HEK293T (cell line): ENCODE data around the gene ERAP2.

Experiments
- CTCF ChIA-PET: fragments of 350-600 bp; formaldehyde crosslinking; extraction: SDS; loops from one replicate; lab custom pipeline; 2021; ENCODE audit warnings: antibody characterized with exemption, inconsistent platforms; lab: Yijun Ruan, JAX
- POLR2A ChIA-PET: fragments of 350-600 bp; formaldehyde crosslinking; extraction: SDS; loops from one replicate; lab custom pipeline; 2020; ENCODE audit warnings: antibody characterized with exemption, inconsistent platforms; lab: Yijun Ruan, JAX
- DNase-seq: peaks from one replicate; pipeline ENCODE4 v3.0.0; 2012; ENCODE audit warnings: mixed read lengths; ENCODE audit errors: extremely low spot score
- ARNT ChIP-seq: fragments of 450-650 bp; IDR thresholded peaks from 2 replicates; pipeline ENCODE4 v1.6.1; 2017; ENCODE audit warnings: mild to moderate bottlenecking
- BHLHE40 ChIP-seq: fragments of 450-650 bp; IDR thresholded peaks from 2 replicates; pipeline ENCODE4 v1.6.1; 2016; ENCODE audit warnings: mild to moderate bottlenecking, moderate library complexity, borderline replicate concordance
- CTBP1 ChIP-seq: fragments of 450-650 bp; IDR thresholded peaks from 2 replicates; pipeline ENCODE4 v1.6.1; 2016; ENCODE audit warnings: borderline replicate concordance
- ELF4 ChIP-seq: fragments of 450-650 bp; IDR thresholded peaks from 2 replicates; pipeline ENCODE4 v1.6.1; 2017; ENCODE audit warnings: antibody characterized with exemption
- FOXA1 ChIP-seq: fragments of 450-650 bp; IDR thresholded peaks from 2 replicates; pipeline ENCODE4 v1.6.1; 2016; ENCODE audit warnings: mild to moderate bottlenecking
- FOXK2 ChIP-seq: fragments of 450-650 bp; IDR thresholded peaks from 2 replicates; pipeline ENCODE4 v1.6.1; 2016; ENCODE audit warnings: mild to moderate bottlenecking
- FOXM1 ChIP-seq: fragments of 450-650 bp; IDR thresholded peaks from 2 replicates; pipeline ENCODE4 v1.6.1; 2017; ENCODE audit warnings: mild to moderate bottlenecking, borderline replicate concordance
- HDGF ChIP-seq: fragments of 450-650 bp; IDR thresholded peaks from 2 replicates; pipeline ENCODE4 v1.6.1; 2017; ENCODE audit warnings: antibody characterized with exemption, borderline replicate concordance
- L3MBTL2 ChIP-seq: fragments of 450-650 bp; conservative IDR thresholded peaks from 2 replicates; pipeline ENCODE4 v1.6.1; 2016; ENCODE audit warnings: mild to moderate bottlenecking
- LEF1 ChIP-seq: fragments of 450-650 bp; IDR thresholded peaks from 2 replicates; pipeline ENCODE4 v1.6.1; 2017; ENCODE audit warnings: mild to moderate bottlenecking, borderline replicate concordance
- NFRKB ChIP-seq: fragments of 450-650 bp; IDR thresholded peaks from 2 replicates; pipeline ENCODE4 v1.6.1; 2016; ENCODE audit warnings: mild to moderate bottlenecking, moderate library complexity
- SP1 ChIP-seq: fragments of 450-650 bp; IDR thresholded peaks from 2 replicates; pipeline ENCODE4 v1.6.1; 2017
- SUZ12 ChIP-seq: fragments of 450-650 bp; IDR thresholded peaks from 2 replicates; pipeline ENCODE4 v1.6.1; 2016; ENCODE audit warnings: mild to moderate bottlenecking
- TARDBP ChIP-seq: fragments of 450-650 bp; IDR thresholded peaks from 2 replicates; pipeline ENCODE4 v1.6.1; 2016
- ZNF384 ChIP-seq: fragments of 450-650 bp; IDR thresholded peaks from 2 replicates; pipeline ENCODE4 v1.6.1; 2016
- TF ChIP-seq, protein P1 (sequence below): fragments of 450-650 bp; IDR thresholded peaks from 2 replicates; pipeline ENCODE4 v1.6.1; 2016

Gene ERAP2

DNA sequence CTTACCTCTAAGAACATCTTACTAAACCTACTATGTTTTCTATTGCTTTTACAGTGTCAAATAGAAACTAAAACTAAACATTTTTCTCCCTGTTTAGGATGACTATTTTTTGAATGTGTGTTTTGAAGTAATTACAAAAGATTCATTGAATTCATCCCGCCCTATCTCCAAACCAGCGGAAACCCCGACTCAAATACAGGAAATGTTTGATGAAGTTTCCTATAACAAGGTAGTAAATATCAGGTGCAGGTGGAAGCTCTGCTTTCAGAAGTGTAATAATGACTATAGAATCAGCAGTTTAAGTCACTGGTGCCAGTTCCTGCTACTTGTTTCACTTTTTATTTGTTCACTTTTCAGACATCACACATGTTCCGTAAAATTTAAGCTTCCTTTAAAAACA lies 20.0 kb downstream of the ERAP2 start:
- ChIA-PET POLR2A (interaction anchor here (1.0 kb wide), 1 partner anchor 21 kb away, joined by 3 read pairs; no protein-coding TSS in a partner anchor), CTCF (interaction anchor here (0.7 to 1.0 kb wide), 2 partner anchors 11 to 1246 kb away, joined by 3 to 5 read pairs; no protein-coding TSS in a partner anchor)
- DNase-seq = no peak
- TF ChIP-seq ZNF384 (no peak), ARNT (no peak), TARDBP (no peak), L3MBTL2 (no peak)

DNA sequence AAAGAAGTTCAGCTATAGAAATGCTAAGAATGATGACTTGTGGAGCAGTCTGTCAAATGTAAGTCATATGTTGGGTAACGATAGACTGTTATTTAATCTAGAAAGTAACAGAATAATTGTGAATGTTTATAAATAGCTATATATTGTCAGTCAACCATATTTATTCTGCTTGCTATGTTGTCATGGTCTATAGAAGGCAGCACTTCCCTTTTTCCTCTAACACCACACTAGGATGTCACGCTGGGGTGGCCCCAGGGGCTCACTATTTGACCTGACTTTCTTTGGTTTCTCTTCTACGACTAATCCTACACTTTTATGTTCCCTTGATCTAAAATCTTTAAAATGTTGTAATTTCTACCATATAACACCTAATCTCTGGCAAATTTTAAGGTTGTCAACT lies 20.5 kb downstream of the ERAP2 start:
- ChIA-PET CTCF (interaction anchor here (0.7 to 1.0 kb wide), 2 partner anchors 11 to 1246 kb away, joined by 3 to 5 read pairs; no protein-coding TSS in a partner anchor), POLR2A (interaction anchor here (1.0 kb wide), 1 partner anchor 21 kb away, joined by 3 read pairs; no protein-coding TSS in a partner anchor)
- TF ChIP-seq FOXM1 (no peak), BHLHE40 (no peak), ARNT (no peak), CTBP1 (no peak), SUZ12 (no peak), L3MBTL2 (no peak), SP1 (no peak), LEF1 (no peak), ZNF384 (no peak), NFRKB (no peak), FOXK2 (no peak), ELF4 (no peak), FOXA1 (no peak), HDGF (no peak), TARDBP (no peak)
- TF ChIP-seq, protein P1, sequence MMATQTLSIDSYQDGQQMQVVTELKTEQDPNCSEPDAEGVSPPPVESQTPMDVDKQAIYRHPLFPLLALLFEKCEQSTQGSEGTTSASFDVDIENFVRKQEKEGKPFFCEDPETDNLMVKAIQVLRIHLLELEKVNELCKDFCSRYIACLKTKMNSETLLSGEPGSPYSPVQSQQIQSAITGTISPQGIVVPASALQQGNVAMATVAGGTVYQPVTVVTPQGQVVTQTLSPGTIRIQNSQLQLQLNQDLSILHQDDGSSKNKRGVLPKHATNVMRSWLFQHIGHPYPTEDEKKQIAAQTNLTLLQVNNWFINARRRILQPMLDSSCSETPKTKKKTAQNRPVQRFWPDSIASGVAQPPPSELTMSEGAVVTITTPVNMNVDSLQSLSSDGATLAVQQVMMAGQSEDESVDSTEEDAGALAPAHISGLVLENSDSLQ = no peak
- no peak for DNase-seq

DNA sequence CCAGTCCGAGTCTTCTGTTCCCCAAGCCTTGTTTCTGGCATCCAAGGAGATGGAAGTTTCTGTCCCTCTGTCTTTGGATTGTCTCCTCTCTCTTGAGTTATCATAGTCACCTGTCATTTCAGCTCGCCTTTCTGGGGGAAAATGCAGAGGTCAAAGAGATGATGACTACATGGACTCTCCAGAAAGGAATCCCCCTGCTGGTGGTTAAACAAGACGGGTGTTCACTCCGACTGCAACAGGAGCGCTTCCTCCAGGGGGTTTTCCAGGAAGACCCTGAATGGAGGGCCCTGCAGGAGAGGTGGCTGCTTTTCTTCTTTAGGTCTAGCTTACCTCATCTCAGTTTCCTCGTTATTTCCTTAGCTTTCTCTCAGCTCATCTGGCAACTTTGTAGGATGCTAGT lies 25.1 kb downstream of the ERAP2 start:
- TF ChIP-seq CTBP1 (no peak), BHLHE40 (no peak), ZNF384 (no peak), LEF1 (no peak), HDGF (no peak), FOXM1 (no peak), L3MBTL2 (no peak), ARNT (no peak), FOXK2 (no peak), TARDBP (no peak), SP1 (no peak), NFRKB (no peak), ELF4 (no peak), SUZ12 (no peak), FOXA1 (no peak)
- TF ChIP-seq, protein P1 = no peak
- no peak for DNase-seq
- ChIA-PET CTCF (interaction anchor here (0.6 to 1.6 kb wide), 4 partner anchors 8 to 287 kb away, joined by 3 to 7 read pairs (median 4); no protein-coding TSS in a partner anchor), POLR2A (no interaction called here)

DNA sequence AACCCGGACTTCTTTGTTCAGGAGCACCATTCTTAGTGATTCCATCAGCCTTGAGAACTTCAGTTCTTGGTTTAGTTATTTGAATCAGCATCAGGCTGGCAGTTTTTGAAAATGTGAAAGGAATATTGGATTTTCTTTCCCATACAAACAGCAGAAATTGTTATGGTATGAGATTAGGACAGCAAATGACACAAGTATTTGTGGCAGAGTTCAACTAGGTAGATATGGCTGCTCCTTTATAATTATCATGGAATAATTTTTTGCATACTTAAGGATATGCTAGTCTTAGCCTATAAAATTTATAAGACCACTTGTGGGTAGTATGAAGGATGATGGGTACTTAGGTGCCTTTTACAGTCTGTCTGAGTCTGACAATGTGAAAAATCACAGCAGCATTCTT lies 25.5 kb downstream of the ERAP2 start:
- DNase-seq = no peak
- no peak for TF ChIP-seq ZNF384
- no peak for TF ChIP-seq ELF4
- TF ChIP-seq FOXK2 = no peak
- POLR2A ChIA-PET = no interaction called here
- CTCF ChIA-PET = interaction anchor here (1.1 to 1.6 kb wide), 3 partner anchors 9 to 288 kb away, joined by 3 to 7 read pairs (median 4); no protein-coding TSS in a partner anchor

DNA sequence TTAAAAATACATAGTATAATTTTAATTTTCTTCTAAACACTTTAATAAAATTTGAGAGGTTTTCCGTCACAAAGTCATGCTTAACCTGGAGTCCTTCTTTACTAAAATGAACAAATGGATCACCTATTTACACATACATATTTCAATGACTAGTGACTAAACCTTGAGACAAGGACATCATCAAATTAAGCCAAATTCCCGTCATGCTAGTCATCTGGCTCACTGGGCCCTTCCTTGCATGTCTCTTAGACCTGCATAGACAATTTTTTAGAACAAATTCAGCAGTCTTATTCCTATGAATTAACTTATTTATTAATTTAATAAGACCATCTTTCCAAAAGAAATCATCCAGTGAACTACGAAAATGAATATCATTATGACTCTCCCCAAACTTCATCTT lies 26.6 kb downstream of the ERAP2 start:
- TF ChIP-seq CTBP1 (no peak), LEF1 (no peak), FOXK2 (no peak), SUZ12 (no peak), HDGF (no peak), NFRKB (no peak), SP1 (no peak)
- POLR2A ChIA-PET = no interaction called here
- CTCF ChIA-PET = no interaction called here

DNA sequence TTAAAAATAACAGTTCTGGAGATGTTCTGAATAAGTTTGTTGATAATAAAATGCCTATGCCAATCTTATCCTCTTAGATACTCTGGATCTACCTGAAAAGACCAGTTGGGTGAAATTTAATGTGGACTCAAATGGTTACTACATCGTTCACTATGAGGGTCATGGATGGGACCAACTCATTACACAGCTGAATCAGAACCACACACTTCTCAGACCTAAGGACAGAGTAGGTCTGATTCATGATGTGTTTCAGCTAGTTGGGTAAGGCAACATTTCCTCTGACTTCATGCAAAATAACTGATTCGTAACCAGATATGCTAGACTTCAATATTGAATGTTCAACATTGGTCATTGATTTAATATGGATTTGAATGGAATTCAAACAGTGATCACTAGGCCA lies 27.0 kb downstream of the ERAP2 start:
- no peak for DNase-seq
- ChIA-PET CTCF (no interaction called here), POLR2A (no interaction called here)
- TF ChIP-seq, protein P1 = no peak
- no peak for TF ChIP-seq TARDBP
- no peak for TF ChIP-seq L3MBTL2
- no peak for TF ChIP-seq SP1
- TF ChIP-seq ELF4 = no peak
- no peak for TF ChIP-seq HDGF
- no peak for TF ChIP-seq SUZ12
- TF ChIP-seq LEF1 = no peak
- TF ChIP-seq NFRKB = no peak
- TF ChIP-seq CTBP1 = no peak
- TF ChIP-seq FOXM1 = no peak
- no peak for TF ChIP-seq BHLHE40
- no peak for TF ChIP-seq FOXA1
- no peak for TF ChIP-seq ARNT
- no peak for TF ChIP-seq FOXK2

More for the DNA sequence above, 26.6 kb downstream of the ERAP2 start:
- DNase-seq = no peak
